ENCODE data around the gene C19orf53. TPM values are rescaled to one million over a fixed set of nuclear protein-coding genes. Genes with fewer than 3 reads are reported as not detected.

Gene C19orf53
- total and polyA plus RNA-seq, 9 of the 15 experiments (the other 6 are each of a cell fraction or from before 2014, with no cell fraction given), result 98.5 to 441 (median 164) TPM

DNA sequence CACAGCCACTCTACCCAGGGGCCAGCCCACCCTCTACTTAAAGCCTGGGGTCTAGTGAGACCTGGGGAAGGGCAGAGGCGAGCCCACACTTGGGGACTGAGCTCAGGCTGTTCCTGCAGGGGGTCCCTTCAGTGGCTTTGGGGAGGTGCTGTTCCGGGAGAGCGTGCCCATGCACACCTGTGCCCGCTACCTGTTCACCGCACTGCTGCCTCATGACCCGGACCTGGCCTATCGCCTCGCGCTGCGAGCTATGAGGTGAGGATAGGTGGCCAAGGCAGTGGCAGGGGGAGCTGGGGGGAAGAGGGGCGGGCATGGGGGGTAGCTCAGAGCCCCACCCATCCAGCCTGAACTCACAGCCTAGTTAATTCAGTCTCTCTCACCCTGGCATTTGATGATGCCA lies 45.0 kb downstream of the C19orf53 start:
- Histone ChIP-seq H3K4me2 (ENCODE audit: insufficient read depth, low read length) (no peak overlapping the region), H3K9me1 (ENCODE audit: control insufficient read depth, insufficient read depth, low read length) (no peaks in the 10 kb centered on the region), H2AFZ (ENCODE audit: low read depth, low read length) (no peak overlapping the region), H3K27me3 (ENCODE audit: control insufficient read depth in 2 of 2, insufficient read depth in 2 of 2, low read length in 2 of 2) (no peaks in the 10 kb centered on the region), H3K4me1 (replicated peaks in 1 of 2; ENCODE audit: control insufficient read depth in 2 of 2, insufficient read depth in 2 of 2, low read length in 2 of 2) (peaks cover 3 to 31% of the 10 kb centered on the region in 2 experiments; a peak in 3 of 5 replicates), H3K4me3 (no peak overlapping the region), H3K27ac (ENCODE audit: extremely low read depth, low read depth, low read length) (no peak overlapping the region), H3K9me3 (replicated peaks; ENCODE audit: control insufficient read depth, insufficient read depth, low read depth, low read length) (no peaks in the 10 kb centered on the region), H3K79me2 (ENCODE audit: control insufficient read depth, insufficient read depth, low read length) (no peaks in the 10 kb centered on the region), H3K36me3 (ENCODE audit: control insufficient read depth, insufficient read depth, low read length) (no peaks in the 10 kb centered on the region), H4K20me1 (replicated peaks; ENCODE audit: control insufficient read depth, insufficient read depth, low read length) (no peaks in the 10 kb centered on the region), H3K9ac (ENCODE audit: insufficient read depth in 1 of 2, low read depth in 2 of 2, low read length in 2 of 2) (0 out of 4 replicates have a peak overlapping the region, but pooled peaks of 1 of the 2 experiments have one; percentile 4)
- POLR2A ChIA-PET, result interaction anchor here (0.6 kb wide), 1 partner anchor 8 kb away, joined by 3 read pairs; no protein-coding TSS in a partner anchor
- BruUV-seq (replicated peaks), result no TSS peak
- intact Hi-C loops (cut with micrococcal nuclease) (no loop called here), in situ Hi-C loops (cut with MboI) (no loop called here)
- DNase-seq (ENCODE audit: extremely low read depth in 1 of 4, low spot score in 3 of 4) (no peak), ATAC-seq (no peak), FAIRE-seq (no peak)
- CTCF ChIA-PET (ENCODE audit: low intra/inter-chr PET ratio), result no interaction called here
- WGBS (ENCODE audit: insufficient coverage, low coverage, missing lambda C conversion rate), result 96% methylated on average over 10 of the region's 11 CpGs
- no peak for TF ChIP-seq MCM3 (IDR thresholded peaks at IDR 0.05)
- TF ChIP-seq ZNF644 (tag; IDR thresholded peaks at IDR 0.05; ENCODE audit: low read depth), result no peak
- no peak for TF ChIP-seq EP400 (IDR thresholded peaks at IDR 0.05)
- TF ChIP-seq GTF2E2 (tag; IDR thresholded peaks at IDR 0.05), result no peak
- TF ChIP-seq ZBTB17 (CRISPR knock-in tag; IDR thresholded peaks at IDR 0.05), result no peak
- TF ChIP-seq CUX1 (CRISPR knock-in tag; IDR thresholded peaks at IDR 0.05), result no peak
- no peak for TF ChIP-seq NFATC3 (IDR thresholded peaks at IDR 0.05)
- no peak for TF ChIP-seq ZKSCAN1 (IDR thresholded peaks at IDR 0.05; ENCODE audit: low read depth, low read length)
- no peak for TF ChIP-seq TAL1 (IDR thresholded peaks at IDR 0.05)
- no peak for TF ChIP-seq DNMT1 (IDR thresholded peaks at IDR 0.05)
- TF ChIP-seq, protein P1, sequence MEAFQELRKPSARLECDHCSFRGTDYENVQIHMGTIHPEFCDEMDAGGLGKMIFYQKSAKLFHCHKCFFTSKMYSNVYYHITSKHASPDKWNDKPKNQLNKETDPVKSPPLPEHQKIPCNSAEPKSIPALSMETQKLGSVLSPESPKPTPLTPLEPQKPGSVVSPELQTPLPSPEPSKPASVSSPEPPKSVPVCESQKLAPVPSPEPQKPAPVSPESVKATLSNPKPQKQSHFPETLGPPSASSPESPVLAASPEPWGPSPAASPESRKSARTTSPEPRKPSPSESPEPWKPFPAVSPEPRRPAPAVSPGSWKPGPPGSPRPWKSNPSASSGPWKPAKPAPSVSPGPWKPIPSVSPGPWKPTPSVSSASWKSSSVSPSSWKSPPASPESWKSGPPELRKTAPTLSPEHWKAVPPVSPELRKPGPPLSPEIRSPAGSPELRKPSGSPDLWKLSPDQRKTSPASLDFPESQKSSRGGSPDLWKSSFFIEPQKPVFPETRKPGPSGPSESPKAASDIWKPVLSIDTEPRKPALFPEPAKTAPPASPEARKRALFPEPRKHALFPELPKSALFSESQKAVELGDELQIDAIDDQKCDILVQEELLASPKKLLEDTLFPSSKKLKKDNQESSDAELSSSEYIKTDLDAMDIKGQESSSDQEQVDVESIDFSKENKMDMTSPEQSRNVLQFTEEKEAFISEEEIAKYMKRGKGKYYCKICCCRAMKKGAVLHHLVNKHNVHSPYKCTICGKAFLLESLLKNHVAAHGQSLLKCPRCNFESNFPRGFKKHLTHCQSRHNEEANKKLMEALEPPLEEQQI (IDR thresholded peaks at IDR 0.05), result no peak
- TF ChIP-seq, protein P2, sequence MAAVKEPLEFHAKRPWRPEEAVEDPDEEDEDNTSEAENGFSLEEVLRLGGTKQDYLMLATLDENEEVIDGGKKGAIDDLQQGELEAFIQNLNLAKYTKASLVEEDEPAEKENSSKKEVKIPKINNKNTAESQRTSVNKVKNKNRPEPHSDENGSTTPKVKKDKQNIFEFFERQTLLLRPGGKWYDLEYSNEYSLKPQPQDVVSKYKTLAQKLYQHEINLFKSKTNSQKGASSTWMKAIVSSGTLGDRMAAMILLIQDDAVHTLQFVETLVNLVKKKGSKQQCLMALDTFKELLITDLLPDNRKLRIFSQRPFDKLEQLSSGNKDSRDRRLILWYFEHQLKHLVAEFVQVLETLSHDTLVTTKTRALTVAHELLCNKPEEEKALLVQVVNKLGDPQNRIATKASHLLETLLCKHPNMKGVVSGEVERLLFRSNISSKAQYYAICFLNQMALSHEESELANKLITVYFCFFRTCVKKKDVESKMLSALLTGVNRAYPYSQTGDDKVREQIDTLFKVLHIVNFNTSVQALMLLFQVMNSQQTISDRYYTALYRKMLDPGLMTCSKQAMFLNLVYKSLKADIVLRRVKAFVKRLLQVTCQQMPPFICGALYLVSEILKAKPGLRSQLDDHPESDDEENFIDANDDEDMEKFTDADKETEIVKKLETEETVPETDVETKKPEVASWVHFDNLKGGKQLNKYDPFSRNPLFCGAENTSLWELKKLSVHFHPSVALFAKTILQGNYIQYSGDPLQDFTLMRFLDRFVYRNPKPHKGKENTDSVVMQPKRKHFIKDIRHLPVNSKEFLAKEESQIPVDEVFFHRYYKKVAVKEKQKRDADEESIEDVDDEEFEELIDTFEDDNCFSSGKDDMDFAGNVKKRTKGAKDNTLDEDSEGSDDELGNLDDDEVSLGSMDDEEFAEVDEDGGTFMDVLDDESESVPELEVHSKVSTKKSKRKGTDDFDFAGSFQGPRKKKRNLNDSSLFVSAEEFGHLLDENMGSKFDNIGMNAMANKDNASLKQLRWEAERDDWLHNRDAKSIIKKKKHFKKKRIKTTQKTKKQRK (IDR thresholded peaks at IDR 0.05; ENCODE audit: borderline replicate concordance, low read depth, low read length), result no peak
- TF ChIP-seq SMARCC2 (IDR thresholded peaks at IDR 0.05; ENCODE audit: low read depth), result no peak
- TF ChIP-seq ZNF354B (CRISPR knock-in tag; IDR thresholded peaks at IDR 0.05), result no peak

Data from K562 (cell line).